Activated naive CD8-positive, alpha-beta T cell (primary cell): ENCODE data around the gene OSGEP.
A peak's percentile ranks its signal among the peaks of the same experiment; 100 is the strongest.

ENCODE experiments used
- H3K27ac Mint-ChIP-seq: one replicate; pipeline ENCODE4 v1.8.0; 2021; ENCODE audit warnings: mixed read lengths
- H3K27me3 Mint-ChIP-seq: one replicate; pipeline ENCODE4 v1.8.0; 2021; ENCODE audit warnings: mixed read lengths
- H3K36me3 Mint-ChIP-seq: one replicate; pipeline ENCODE4 v1.8.0; 2021; ENCODE audit warnings: mixed read lengths
- H3K4me1 Mint-ChIP-seq: one replicate; pipeline ENCODE4 v1.8.0; 2021; ENCODE audit warnings: low read depth, mixed read lengths
- H3K4me3 Mint-ChIP-seq: one replicate; pipeline ENCODE4 v1.8.0; 2021; ENCODE audit warnings: mild to moderate bottlenecking, mixed read lengths
- H3K9me3 Mint-ChIP-seq: one replicate; pipeline ENCODE4 v1.8.0; 2021; ENCODE audit warnings: low read depth, mixed read lengths

Gene OSGEP

GRCh38 chr14:20400965-20401593 lies 53.5 kb downstream of the OSGEP start:
- Mint-ChIP-seq H3K4me1 (peaks cover 29% of the 10 kb centered on the region), H3K36me3 (peaks cover 16% of the 10 kb centered on the region), H3K4me3 (peak overlapping the region; percentile 78), H3K27ac (peak overlapping the region; percentile 95), H3K9me3 (no peaks in the 10 kb centered on the region), H3K27me3 (no peaks in the 10 kb centered on the region)

- Mint-ChIP-seq H3K4me3 (peak overlapping the region; percentile 78), H3K36me3 (peaks cover 19% of the 10 kb centered on the region), H3K27ac (peak overlapping the region; percentile 95), H3K4me1 (peaks cover 28% of the 10 kb centered on the region), H3K27me3 (no peaks in the 10 kb centered on the region), H3K9me3 (no peaks in the 10 kb centered on the region)
Observed at GRCh38 chr14:20400589-20400964, 54.0 kb downstream of the OSGEP start.

GRCh38 chr14:20397511-20397910 lies 57.1 kb downstream of the OSGEP start:
- Mint-ChIP-seq H3K27ac (no peak overlapping the region), H3K36me3 (peaks cover 15% of the 10 kb centered on the region), H3K27me3 (no peaks in the 10 kb centered on the region), H3K9me3 (no peaks in the 10 kb centered on the region), H3K4me3 (no peak overlapping the region), H3K4me1 (peaks cover 19% of the 10 kb centered on the region)
